NCI-H2029 treated with DMSO at 0.1 percent for 48 hours (cell line): ENCODE measurements around the gene CST8.
"Not testable (repeated sequence)": the region's sequence is repeated elsewhere in the genome, so short reads cannot be mapped to it uniquely, and the experiment has no call there.

Experiments used
- DNase-seq: peaks from one replicate; lab custom pipeline; 2025; lab: John Stamatoyannopoulos, UW

CST8 gene, protein sequence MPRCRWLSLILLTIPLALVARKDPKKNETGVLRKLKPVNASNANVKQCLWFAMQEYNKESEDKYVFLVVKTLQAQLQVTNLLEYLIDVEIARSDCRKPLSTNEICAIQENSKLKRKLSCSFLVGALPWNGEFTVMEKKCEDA

DNA sequence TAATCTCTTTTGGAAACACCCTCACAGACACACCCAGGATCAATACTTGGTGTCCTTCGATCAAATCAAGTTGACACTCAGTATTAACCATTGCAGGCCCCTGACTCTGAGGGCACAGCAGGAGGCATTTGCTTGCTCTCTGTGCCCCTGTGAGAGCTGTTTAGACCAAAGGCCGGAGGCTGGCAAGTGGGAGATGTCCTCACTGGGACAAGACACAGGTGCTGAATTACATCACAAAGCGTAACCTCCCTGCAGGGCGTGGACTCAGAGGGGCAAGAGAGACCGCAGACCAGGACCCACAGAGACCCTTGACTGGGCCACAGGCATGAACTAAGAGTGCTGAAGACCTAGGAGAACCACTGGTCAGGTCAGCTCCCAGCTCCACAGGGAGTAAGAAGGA, at the start of gene CST8:
Gene CST8, plus strand, starts transcription at position 301 of the 400 bp plus-strand sequence. CDS start 551 bp downstream, outside the sequence.
- DNase-seq, result no peak

DNA sequence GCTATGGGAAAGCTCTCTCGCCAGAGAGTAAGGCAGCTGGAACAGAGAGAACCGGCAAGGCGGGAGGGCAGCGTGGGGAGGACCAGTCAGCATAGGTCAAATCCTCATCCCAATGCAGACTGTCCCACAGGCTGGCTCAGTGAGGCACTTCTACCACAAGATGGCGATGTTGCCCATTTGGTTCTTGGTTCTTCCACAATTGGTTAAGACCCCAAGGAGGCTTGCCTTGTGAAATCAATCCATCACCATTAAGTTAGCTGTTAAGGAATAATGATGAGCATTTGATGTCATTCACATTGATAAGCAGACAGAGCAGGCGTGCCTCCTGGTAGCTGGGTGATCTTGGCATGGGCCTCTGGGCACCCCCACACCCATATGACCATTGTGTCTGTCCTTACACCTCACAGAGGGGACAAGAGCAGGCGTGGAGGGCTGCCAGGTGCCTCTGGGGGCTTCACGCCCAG, 49.0 kb upstream of the CST8 start:
- peak; percentile 12 for DNase-seq

DNA sequence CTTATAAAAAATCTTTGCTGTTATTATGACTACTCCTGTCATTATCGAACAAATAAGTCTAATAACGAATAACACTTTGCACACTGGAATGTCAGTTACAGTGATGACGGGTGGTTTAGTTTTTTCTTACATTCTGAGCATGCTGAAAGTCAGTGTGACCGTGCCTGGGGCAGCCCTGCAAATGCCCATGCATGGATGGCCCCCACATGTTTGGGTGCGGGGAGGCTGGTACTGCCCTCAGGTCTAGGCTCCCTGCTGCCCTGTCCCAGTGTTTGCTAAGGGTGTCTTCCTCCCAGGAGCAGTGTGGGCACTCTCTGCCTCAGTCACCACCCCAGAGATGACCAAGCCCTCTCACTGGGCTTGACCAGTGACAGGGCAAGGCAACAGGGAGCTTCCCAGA, 48.5 kb upstream of the CST8 start:
- no peak for DNase-seq

DNA sequence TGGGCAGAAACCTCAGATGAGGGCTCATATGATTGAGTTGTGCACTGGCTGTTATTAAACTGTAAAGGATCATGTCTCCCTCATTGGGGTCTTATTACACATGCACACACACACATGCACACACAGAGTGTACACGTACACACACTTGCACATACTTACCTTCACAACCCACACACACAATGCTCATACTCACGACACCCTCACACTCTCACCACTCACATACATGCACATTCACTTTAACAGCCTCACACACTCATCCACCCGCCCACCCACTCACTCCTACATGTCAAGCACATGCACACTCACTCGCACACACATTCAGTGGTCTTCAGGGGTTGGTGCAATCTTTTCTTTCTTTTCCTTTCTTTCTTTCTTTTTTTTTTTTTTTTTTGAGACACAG, 46.1 kb upstream of the CST8 start:
- no peak for DNase-seq

DNA sequence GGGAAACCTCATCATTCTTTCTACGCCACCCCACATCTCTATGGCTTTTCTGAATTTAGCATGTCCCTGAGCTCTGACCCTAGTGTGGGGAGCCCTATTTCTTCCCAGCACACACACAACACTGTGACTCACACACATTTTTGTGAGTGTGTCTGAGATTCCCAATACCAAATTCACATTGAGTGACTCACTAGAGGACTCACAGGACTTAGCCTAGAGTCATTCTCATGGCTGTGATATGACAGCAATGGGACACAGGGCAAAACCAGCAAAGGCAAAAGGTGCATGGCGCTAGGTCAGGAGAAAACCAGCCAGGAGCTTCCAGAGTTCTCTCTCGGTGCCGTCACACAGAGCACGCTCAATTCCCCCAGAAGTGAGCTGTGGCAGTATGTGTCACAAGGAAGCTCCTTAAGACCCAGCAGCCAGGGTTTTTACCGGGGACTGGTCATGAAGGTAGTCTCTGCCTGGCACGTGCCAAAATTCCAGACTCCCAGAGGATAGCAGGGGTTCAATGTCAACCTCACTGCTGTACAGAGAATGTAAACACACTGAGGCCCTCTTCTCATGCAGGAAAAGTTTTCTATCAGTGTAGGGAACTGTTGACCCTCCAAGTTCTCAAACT, 45.2 kb upstream of the CST8 start:
- no peak for DNase-seq

DNA sequence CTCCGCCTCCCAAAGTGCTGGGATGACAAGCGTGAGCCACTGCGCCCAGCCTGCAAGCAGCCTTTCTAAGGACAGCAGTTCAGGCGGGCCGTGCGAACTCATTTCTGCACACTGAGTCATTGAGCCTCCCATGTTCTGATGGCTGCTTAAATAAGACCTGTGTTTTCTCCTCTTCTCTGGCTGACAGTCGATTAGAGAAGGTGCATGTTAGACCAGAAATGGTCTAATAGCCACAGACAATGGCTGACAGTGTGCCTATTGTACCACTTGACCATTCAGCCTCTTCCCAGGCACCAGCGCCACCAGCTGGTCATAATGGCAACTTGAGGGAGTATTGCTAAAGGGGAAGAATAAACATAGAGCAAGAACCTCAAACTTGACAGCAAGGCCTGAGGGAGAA, 44.4 kb upstream of the CST8 start:
- DNase-seq, result peak; percentile 50

DNA sequence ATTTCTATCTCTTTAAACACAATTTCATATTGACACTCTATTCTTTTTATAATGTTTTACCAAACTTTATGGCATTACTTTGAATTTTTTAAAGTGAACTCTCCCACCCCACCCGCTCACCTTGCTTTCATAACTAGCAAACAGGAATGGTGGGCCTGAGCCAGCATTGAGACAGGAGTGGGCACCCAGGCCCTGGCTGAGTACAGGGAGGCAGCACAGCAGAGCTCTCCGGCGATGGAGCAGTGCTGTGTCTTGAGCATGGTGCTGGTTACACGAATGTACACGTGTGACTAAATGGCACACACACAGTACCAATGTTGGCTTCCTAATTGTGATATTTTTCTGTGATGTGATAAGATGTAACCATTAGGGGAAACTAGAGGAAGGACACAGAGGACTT, 42.8 kb upstream of the CST8 start:
- no peak for DNase-seq

DNA sequence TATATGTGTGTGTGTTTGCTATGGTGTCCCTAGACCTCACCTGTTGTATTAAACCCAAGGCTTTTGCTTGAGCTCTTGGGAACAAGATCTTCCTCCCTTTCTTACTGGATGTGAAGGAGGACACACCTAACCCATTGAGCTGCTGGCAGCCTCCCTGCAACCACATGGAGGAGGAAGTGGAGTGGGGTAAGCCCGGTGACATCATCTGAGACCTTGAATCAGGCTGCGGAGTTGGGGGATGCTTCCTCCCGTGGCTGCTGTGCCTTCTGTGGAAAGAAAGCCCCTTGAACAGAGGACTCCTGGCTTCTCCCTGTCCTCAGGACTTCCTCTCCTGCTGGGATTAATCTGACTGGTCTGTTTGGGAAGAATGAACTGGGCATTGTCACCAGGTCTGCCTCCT, 41.5 kb upstream of the CST8 start:
- DNase-seq, result no peak

DNA sequence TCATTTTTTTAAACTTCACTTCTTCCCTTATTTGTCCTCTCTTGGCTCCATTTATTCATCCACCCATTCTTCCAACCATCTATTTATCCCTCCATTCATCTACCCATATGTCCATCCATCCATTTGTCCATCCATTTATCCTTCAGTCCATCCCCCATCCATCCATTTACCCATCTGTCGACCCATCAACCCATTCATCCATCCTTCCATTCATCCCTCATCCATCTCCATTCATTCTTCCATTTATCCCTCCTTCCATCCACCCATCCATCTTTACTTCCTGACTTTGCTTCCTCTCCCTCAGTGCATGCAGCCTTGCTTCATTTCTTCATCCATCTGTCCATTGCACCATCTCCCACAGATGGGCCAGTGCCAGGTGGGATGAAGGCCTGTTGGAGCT, 40.0 kb upstream of the CST8 start:
- no peak for DNase-seq

DNA sequence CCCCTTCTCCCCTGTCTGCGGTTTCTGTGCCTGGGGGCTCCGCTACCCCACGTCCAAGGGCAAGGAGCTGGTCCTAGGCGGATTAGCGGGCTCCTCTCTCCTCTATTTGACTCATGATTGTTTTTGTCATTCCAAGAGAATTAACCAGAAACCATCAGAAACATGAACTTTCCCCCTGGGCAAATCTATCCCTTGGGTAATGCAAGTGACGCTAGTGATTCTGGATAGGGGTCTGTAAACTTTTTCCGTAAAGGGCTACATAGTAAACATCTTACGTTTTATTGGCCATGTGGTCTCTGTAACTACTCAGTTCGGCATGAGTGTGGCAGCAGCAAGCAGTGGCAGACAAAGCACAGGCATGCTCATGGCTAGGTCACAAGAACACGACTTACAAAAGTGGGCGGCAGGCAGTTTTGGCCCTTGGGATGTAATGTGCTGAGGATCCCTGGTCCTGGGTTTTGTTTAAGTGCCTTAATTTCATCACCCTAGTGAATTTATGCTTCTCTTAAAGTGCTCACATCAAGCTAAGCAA, 38.9 kb upstream of the CST8 start:
- DNase-seq, result no peak

DNA sequence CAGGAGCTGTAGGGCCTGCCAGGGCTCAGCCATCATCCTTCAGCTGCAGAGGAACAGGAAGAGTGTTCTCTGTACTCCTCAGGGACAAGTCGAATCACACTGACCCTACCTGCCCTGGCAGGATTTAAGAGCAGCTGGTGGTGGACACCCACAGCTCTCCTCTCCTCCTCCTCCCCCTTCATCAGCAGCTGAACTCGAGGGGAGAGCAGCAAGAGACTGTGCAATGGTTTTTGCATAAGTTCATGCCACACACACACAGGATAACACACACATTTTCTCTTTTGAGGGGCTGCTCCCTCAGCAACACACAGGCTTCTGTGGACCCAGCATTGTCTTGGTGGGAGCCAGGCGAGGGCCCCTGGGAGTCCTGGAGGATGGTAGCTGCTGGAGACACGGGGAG, 38.1 kb upstream of the CST8 start, which contains the start of gene CST11:
Gene CST11, minus strand, starts transcription at position 101 of the 400 bp plus-strand sequence. Its CDS starts 65 bp downstream, at position 36.
- no peak for DNase-seq

DNA sequence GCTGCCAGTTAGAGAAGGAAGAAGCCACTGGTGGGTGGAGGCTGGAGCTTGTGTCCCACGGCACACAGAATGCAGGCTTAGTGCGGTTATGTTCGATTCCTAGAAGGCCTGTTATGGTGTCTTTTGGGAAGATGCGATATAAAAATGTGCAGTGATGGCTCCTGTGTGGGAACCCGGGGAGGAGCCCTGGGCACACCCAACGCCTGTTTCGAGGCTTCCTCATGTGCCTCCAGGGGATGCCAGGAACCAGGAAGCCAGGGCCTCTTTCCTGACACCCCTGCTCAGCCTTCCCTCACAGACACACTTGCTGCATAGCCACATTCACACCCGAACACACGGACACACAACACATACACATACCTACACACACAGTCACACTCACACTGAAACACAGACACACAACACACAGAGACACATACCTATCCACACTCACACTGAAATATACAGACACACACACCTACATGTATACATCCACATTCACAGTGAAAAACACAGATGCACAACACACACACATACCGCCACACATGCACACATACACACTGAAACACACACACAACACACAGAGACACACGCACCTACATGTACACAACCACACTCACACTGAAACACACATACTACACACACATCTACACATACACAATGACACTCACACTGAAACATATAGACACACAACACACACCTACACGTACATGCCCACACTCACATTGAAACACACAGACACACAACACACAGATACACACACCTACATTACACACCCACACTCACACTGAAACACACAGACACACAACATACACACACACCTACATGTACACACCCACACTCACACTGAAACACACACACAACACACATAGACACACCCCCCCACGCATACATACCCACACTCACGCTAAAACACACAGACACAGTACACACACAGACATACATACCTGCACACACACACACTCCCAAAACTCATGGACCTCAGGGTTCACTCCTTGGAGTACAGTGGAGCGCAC, 37.1 kb upstream of the CST8 start:
- no peak for DNase-seq

DNA sequence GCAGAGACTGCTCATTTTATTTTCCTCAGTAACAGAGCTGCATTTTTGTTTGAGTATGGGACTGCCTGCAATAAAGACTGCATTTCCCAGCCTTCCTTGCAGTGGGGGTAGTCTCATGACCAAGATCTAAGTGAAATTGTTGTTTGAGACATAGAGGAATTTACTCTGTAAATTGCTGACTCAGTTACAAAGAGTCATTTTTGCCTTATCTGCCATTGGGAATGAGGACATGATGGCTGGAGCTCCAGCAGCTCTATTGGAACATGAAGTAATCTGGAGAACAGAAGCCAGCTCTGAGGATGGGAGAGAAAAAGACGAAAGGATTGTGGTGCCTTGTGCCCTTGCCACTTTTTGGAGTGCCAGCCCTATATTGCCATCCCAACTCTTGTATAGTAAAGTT, 36.1 kb upstream of the CST8 start:
- no peak for DNase-seq

DNA sequence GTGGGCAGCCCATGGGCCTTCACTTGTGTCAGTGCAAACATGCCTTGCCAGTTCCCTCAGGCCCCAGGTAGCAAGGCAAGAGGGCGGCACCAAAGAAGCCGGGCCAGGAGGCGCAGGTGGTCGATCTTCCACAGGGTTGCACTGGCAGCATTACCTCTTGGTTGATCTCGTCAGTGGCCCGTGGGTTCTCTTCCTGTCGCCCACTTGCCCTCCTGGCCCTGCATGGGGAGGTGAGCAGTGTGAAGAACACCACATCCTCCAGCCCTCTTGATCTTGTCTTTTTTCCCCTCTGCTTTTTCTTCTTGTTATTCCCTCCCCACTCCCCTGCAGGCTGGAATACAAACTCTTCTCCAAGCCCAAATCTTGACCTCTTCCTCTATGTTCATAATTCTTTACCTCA, 35.3 kb upstream of the CST8 start:
- no peak for DNase-seq

DNA sequence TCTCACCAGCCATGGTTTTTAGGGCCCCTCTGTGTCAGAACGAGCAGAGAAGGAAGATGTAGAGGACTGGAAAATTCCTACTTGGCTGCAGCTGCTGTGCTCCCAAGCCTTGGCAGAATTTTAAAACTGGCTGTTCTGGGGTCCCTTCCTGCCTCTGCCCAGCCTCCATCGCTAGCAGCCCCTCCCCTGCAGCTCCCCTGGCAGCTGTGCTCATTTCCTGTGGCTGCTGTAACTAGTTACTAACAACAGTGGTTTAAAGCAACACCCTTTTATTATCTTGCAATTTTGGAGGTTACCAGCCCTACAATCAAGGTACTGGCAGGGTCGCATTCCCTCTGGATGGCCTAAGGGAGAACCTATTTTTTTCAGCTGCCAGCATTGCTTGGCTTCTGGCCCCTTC, 34.5 kb upstream of the CST8 start:
- DNase-seq, result no peak

DNA sequence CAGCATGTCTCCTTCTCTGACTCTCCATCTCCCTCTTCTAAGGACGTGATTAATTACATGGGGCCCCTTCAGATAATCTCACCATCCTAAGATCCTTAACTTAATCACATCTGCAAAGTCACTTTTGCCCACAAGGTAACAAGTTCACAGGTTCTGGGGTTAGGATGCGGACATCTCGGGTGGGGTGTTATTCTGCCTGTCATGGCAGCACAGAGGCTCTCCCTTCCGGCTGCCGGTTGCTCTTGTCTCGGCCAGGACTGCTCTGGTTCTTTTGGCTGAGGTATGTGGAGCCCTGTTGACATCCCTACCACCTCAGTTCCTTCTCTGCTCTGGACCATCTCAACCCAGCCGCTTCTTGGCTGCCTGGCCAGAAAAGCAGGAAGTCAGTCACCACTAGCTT, 34.0 kb upstream of the CST8 start:
- no peak for DNase-seq

DNA sequence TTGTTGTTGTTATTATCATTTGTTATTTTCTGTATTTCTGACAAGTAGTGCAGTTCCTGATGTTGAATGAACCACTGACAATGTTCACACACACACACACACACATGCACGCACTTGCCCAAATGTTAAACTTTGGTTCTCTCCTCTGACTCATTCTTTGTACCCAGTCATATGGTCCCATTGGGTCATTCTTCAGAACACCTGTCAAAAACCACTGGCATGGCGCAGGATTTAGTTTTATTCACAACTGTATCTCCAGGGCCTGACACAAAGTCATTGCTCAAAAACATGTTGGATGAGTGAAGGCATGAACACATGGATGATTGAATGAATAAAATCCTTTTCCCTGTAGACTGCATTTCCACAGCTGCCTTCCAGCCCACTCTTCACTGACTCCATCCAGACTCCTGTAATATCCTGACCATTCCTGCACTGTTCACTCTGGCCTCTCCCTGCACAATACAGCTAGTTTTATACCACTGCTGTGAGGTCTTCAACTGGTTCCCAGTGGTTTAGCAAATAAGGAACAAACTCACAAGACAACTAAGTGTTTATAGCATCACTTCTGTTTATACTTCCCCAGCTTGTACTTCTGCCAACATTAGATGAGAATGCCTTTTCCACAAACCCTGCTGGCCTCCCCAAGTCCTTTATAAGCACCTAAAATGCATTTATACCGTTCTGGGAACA, 31.3 kb upstream of the CST8 start:
- no peak for DNase-seq

DNA sequence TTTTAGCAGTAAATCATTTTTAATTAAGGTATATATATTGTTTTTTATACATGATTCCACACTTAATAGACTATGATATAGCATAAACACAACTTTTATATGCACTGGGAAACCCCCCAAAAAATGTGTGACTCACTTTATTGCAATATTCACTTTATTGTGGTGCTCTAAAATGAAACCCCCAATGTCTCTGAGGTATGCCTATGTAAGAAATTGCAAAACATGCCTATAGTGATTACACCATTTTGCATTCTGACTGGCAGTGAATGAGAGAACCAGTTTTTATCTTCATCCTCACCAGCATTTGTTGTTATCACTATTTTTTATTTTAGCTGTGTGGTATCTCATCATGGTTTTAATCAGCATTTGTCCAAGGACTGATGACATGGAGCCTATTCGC, 29.7 kb upstream of the CST8 start:
- no peak for DNase-seq

DNA sequence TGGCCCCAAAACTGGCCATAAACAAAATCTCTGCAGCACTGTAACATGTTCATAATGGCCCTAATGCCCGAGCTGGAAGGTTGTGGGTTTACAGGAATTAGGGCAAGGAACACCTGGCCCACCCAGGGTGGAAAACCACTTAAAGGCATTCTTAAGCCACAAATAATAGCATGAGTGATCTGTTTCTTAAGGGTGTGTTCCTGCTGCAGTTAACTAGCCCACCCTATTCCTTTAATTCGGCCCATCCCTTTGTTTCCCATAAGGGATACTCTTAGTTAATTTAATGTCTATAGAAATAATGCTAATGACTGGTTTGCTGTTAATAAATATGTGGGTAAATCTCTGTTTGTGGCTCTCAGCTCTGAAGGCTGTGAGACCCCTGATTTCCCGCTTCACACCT, 24.0 kb upstream of the CST8 start:
- DNase-seq, result not testable (repeated sequence)

DNA sequence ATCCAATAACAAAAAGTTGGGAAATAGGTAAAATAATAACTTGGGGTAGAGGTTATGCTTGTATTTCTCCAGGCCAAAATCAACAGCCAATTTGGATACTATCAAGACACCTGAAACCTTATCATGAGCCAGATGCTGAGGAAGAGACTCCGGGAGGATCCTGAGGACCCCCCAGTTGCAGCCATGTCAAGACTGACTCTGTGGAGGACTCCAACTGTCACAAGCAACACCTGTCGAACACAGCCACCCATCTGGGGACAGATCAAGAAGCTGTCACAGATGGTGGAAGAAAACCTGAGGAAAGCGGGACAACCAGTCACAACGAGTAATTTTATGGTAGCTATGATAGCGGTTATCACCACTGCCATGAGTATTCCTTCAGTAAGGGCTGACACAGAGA, 18.6 kb upstream of the CST8 start:
- DNase-seq, result not testable (repeated sequence)

DNA sequence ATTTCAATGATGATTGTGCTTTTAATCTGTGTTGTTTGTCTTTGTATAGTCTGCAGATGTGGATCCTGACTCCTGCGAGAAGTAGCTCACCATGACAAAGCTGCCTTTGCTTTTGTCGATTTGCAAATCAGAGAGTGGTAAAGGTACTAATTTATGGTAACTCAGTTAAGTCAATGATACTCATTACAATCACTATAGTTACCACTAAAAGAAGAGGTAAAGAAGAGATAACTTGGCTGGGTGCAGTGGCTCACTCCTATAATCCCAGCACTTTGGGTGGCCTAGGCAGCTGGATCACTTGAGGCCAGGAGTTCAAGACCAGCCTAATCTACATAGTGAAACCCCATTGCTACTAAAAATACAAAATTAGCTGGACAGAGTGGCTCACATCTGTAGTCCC, 17.6 kb upstream of the CST8 start:
- not testable (repeated sequence) for DNase-seq

DNA sequence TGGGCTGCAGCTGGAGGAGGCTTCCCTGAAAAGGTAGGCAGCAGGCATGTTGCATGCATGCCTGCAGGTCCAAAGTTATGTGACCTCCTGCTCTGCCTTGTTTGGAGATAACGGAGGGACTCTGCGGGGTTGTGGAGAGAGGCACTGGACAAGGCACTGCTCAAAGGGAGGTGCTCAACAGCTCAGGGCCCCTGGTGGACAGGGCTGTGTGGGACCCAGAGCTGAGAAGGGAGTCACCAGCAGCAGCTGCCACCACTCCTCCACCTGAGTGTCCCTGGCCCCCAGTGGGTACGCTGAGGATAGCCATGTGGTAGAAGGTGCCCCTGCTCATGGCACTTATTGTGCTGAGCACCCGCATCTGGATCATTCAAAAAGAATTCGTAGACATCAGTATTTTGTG, 15.5 kb upstream of the CST8 start:
- no peak for DNase-seq
